HepG2 (cell line): ENCODE data around the gene CACNA2D3. TPM values are rescaled to one million over a fixed set of nuclear protein-coding genes. Genes with fewer than 3 reads are reported as not detected.

Source experiments
- ATAC-seq: fragments of 200-7000 bp; cut with Tn5 transposase; 3 replicates; pipeline ENCODE4 v1.9.1; 2020; ENCODE audit warnings: mild to moderate bottlenecking, moderate library complexity
- BruUV-seq: library from RNA; stranded (reverse); fragments of 400-500 nt; replicated peaks from 2 replicates; lab custom pipeline; 2021; lab: Mats Ljungman, UMichigan
- CTCF ChIA-PET: fragments of 300-600 bp; formaldehyde crosslinking; extraction: SDS; loops from one replicate; lab custom pipeline; 2021; ENCODE audit warnings: low total read pairs, inconsistent platforms, low intra/inter-chr PET ratio; lab: Yijun Ruan, JAX
- POLR2A ChIA-PET: fragments of 350-600 bp; sonication (Branson Sonifier 250); formaldehyde crosslinking; loops from one replicate; lab custom pipeline; 2020; ENCODE audit warnings: antibody characterized with exemption, inconsistent platforms; lab: Yijun Ruan, JAX
- DNase-seq: peaks from one replicate; pipeline ENCODE4 v3.0.0-alpha.2; 2015; ENCODE audit warnings: low spot score
- FAIRE-seq: peaks from 3 replicates; lab custom pipeline; 2011; peaks lifted over from hg19 to GRCh38; lab: Jason Lieb, UNC
- H2AFZ ChIP-seq: one replicate; pipeline ENCODE4 v1.6.1; 2011; ENCODE audit warnings: low read length, inconsistent platforms
- H3K27ac ChIP-seq: fragments of 300-600 bp; 3 replicates; pipeline ENCODE4 v1.8.0; 2011; ENCODE audit warnings: mixed run types, mild to moderate bottlenecking, mixed read lengths, low read length, inconsistent platforms; ENCODE audit not compliant: insufficient read depth; ENCODE audit errors: extremely low read length
- H3K27me3 ChIP-seq, 2 experiments: fragments of 200-600 bp in 1 of 2; 2 replicates in 1 of 2; 3 replicates in 1 of 2; pipeline versions ENCODE4 v1.6.0 to v1.8.0; 2011; ENCODE audit warnings: low read length in 2 of 2, mild to moderate bottlenecking in 2 of 2, moderate library complexity in 2 of 2, inconsistent platforms in 1 of 2; ENCODE audit not compliant: insufficient read depth in 2 of 2, control insufficient read depth in 1 of 2
- H3K36me3 ChIP-seq, 2 experiments: fragments of 200-600 bp in 1 of 2; replicated peaks in 1 of 2; 2 replicates in 1 of 2; 3 replicates in 1 of 2; pipeline versions ENCODE4 v1.5.1 to v1.8.0; 2011; ENCODE audit warnings: low read length in 2 of 2, inconsistent platforms in 1 of 2; ENCODE audit not compliant: insufficient read depth in 2 of 2, control insufficient read depth in 1 of 2
- H3K4me1 ChIP-seq: 2 replicates; pipeline ENCODE4 v1.5.1; 2012; ENCODE audit warnings: low read length, inconsistent platforms; ENCODE audit not compliant: insufficient read depth
- H3K4me2 ChIP-seq: 2 replicates; pipeline ENCODE4 v1.6.0; 2011; ENCODE audit warnings: low read depth, low read length, inconsistent platforms
- H3K4me3 ChIP-seq, 3 experiments: fragments of 200-600 bp in 1 of 3; sonication (generic), shearing (Covaris generic) in 1 of 3; replicated peaks in 1 of 3; 2 replicates each; pipeline ENCODE4 v1.5.1; 2011 to 2016; ENCODE audit warnings: low read length in 3 of 3, inconsistent platforms in 2 of 3, low read depth in 2 of 3, mild to moderate bottlenecking in 2 of 3, control low read depth in 1 of 3, mixed read lengths in 1 of 3; ENCODE audit not compliant: insufficient read depth in 1 of 3
- H3K79me2 ChIP-seq: one replicate; pipeline ENCODE4 v1.6.1; 2011; ENCODE audit warnings: low read length, inconsistent platforms; ENCODE audit not compliant: insufficient read depth
- H3K9ac ChIP-seq: 2 replicates; pipeline ENCODE4 v1.6.0; 2011; ENCODE audit warnings: mild to moderate bottlenecking, low read depth, low read length, inconsistent platforms; ENCODE audit not compliant: insufficient read depth
- H3K9me3 ChIP-seq: 2 replicates; pipeline ENCODE4 v1.5.1; 2012; ENCODE audit warnings: mild to moderate bottlenecking, low read length
- H4K20me1 ChIP-seq: 2 replicates; pipeline ENCODE4 v1.6.0; 2011; ENCODE audit warnings: inconsistent platforms, mild to moderate bottlenecking, low read length, moderate library complexity; ENCODE audit not compliant: insufficient read depth
- CENPBD1 ChIP-seq: sonication (generic); formaldehyde crosslinking; IDR thresholded peaks from 2 replicates; pipeline ENCODE4 v1.8.0; 2022; ENCODE audit warnings: missing genetic modification reagents, low read depth, mild to moderate bottlenecking, borderline replicate concordance
- ELF1 ChIP-seq: sonication (generic); formaldehyde crosslinking; IDR thresholded peaks from 2 replicates; pipeline ENCODE4 v1.4.0; 2020; ENCODE audit warnings: missing genetic modification reagents
- KDM2A ChIP-seq: sonication (generic); formaldehyde crosslinking; IDR thresholded peaks from 2 replicates; pipeline ENCODE4 v1.4.0; 2020; ENCODE audit warnings: low read depth, missing genetic modification reagents, borderline replicate concordance
- LBX2 ChIP-seq: sonication (generic); formaldehyde crosslinking; IDR thresholded peaks from 2 replicates; pipeline ENCODE4 v1.5.0; 2020; ENCODE audit warnings: missing genetic modification reagents, mild to moderate bottlenecking, borderline replicate concordance
- NFYB ChIP-seq: sonication (generic); formaldehyde crosslinking; IDR thresholded peaks from 2 replicates; pipeline ENCODE4 v1.4.0; 2020; ENCODE audit warnings: missing genetic modification reagents
- NKX3-1 ChIP-seq: sonication (generic); formaldehyde crosslinking; IDR thresholded peaks from 2 replicates; pipeline ENCODE4 v1.5.0; 2020; ENCODE audit warnings: missing genetic modification reagents
- RAD21 ChIP-seq: fragments of 450-650 bp; formaldehyde crosslinking; IDR thresholded peaks from 2 replicates; pipeline ENCODE4 v1.5.0; 2020; ENCODE audit warnings: mild to moderate bottlenecking
- SCMH1 ChIP-seq: sonication (generic); formaldehyde crosslinking; IDR thresholded peaks from 2 replicates; pipeline ENCODE4 v1.9.0; 2021; ENCODE audit warnings: missing genetic modification reagents, mild to moderate bottlenecking, borderline replicate concordance
- STAG1 ChIP-seq: sonication (generic); formaldehyde crosslinking; IDR thresholded peaks from 2 replicates; pipeline ENCODE4 v1.4.0; 2020; ENCODE audit warnings: missing genetic modification reagents
- ZC3H13 ChIP-seq: sonication (generic); formaldehyde crosslinking; IDR thresholded peaks from 2 replicates; pipeline ENCODE4 v1.8.1; 2023; ENCODE audit warnings: mild to moderate bottlenecking, missing genetic modification reagents, moderate library complexity
- WGBS: methylation state at CpG from one replicate; pipeline ENCODE4 v1.1.6; 2017; ENCODE audit warnings: low lambda C conversion rate; 5-methylcytosine and 5-hydroxymethylcytosine counted together
- in situ Hi-C: cut with HindIII; loops from 2 replicates; pipeline ENCODE4 v1.10.0; 2017; ENCODE audit warnings: low pct_unique_long_range_greater_than_20kb; ENCODE audit not compliant: extremely low pct_ligation_motif_present
- intact Hi-C: fragments of 100-400 bp; cut with micrococcal nuclease; formaldehyde crosslinking; loops from one replicate; pipeline ENCODE4 v1.10.0; 2022; ENCODE audit not compliant: unreplicated experiment
- polyA plus RNA-seq, 8 experiments: library from polyadenylated mRNA; depleted of rRNA in 3 of 8; stranded (reverse) in 7 of 8; unstranded in 1 of 8; fragments of >200 nt; fragmentation: Illumina TruSeq in 4 of 8; extraction: Trizol in 4 of 8; gene quantifications; 2 replicates each; pipeline versions ENCODE4 v1.2.1 to v1.2.3, GENCODE V29; 2011 to 2016; ENCODE audit warnings: low read depth in 4 of 8, missing spikeins in 1 of 8, mixed read lengths in 1 of 8; ENCODE audit not compliant: insufficient read depth in 1 of 8
- total RNA-seq, 5 experiments: library from RNA; depleted of rRNA; stranded (reverse); fragments of >200 nt; fragmentation: Illumina TruSeq; extraction: Trizol; gene quantifications; 2 replicates each; pipeline ENCODE4 v1.2.3, GENCODE V29; 2016; ENCODE audit warnings: low read depth in 1 of 5
- TF ChIP-seq, protein P1 (sequence below): sonication (generic); formaldehyde crosslinking; IDR thresholded peaks from 2 replicates; pipeline ENCODE4 v1.4.0; 2020; ENCODE audit warnings: mild to moderate bottlenecking, missing genetic modification reagents
- TF ChIP-seq, protein P2 (sequence below): sonication (generic); formaldehyde crosslinking; IDR thresholded peaks from 2 replicates; pipeline ENCODE4 v1.5.0; 2020; ENCODE audit warnings: mild to moderate bottlenecking, missing genetic modification reagents, moderate library complexity
- TF ChIP-seq, protein P3 (sequence below): sonication (generic); formaldehyde crosslinking; IDR thresholded peaks from 2 replicates; pipeline ENCODE4 v1.4.0; 2020; ENCODE audit warnings: low read depth, mild to moderate bottlenecking, missing genetic modification reagents

The CACNA2D3 gene
- total and polyA plus RNA-seq, 2 of the 13 experiments (the other 11 are each of a cell fraction or from before 2014, with no cell fraction given): not detected

DNA sequence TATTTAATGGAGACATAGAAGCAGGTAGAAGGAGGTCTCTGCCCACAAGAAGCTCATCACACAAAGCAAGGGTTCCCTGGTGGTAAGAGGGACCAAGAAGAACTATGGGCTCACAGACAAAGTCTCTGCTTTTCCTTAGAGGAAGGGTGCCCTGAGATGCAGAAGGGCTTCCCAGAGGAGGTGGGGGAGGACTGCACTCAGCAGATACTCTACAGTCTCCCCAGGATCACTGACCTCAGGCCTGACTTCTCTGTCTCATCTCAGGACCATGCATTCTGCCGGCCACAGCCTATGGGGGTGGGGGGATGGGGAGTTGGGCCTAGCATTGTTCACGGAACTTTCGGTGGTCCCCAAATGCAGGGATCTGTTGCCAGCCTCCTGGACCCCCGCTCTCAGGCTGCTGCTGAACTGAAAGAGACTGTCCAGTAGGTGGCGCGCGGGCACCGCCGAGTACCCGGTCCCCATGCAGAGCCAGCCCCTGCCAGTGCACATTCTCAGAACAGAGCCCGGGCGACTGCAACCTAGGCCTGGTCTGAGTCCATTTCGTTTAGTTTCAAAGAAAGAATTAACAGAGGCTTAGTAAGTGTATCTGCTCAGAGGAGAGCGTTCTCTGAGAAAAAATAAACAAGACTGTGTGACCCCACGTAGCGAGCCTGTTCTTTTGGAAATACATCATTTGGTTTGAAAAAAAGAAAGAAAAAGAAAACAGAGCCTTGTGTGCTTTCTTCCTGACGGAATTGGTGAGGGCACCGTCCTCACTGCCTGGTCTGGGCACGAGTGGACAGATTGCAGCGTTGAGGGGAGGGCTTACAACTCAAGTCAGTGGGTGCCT, 731.4 kb downstream of the CACNA2D3 start:
- no peaks in the 10 kb centered on the region for H4K20me1 ChIP-seq
- no peak overlapping the region for H2AFZ ChIP-seq
- no TSS peak for BruUV-seq
- 0 out of 5 replicates have a peak, but pooled peaks cover 0 to 1% of the 10 kb centered on the region in 2 experiments for H3K27me3 ChIP-seq
- in situ Hi-C loops: loop anchor here (10.0 to 25.0 kb wide), 4 partner anchors 321 to 1409 kb away; no protein-coding TSS in a partner anchor
- H3K9me3 ChIP-seq: no peaks in the 10 kb centered on the region
- intact Hi-C loops: loop anchor here (2.0 to 10.0 kb wide), 3 partner anchors 893 to 1449 kb away; no protein-coding TSS in a partner anchor
- no peaks in the 10 kb centered on the region for H3K79me2 ChIP-seq
- peak; percentile 18 for DNase-seq
- H3K36me3 ChIP-seq: no peaks in the 10 kb centered on the region
- 14% methylated on average over 10 of the region's 20 CpGs for WGBS
- no peak overlapping the region for H3K9ac ChIP-seq
- ATAC-seq: peak; percentile 98
- no peak overlapping the region for H3K27ac ChIP-seq
- ChIA-PET POLR2A (no interaction called here), CTCF (interaction anchor here (0.7 to 2.3 kb wide), 4 partner anchors 327 to 1450 kb away, joined by 3 to 14 read pairs (median 5); no protein-coding TSS in a partner anchor)
- H3K4me2 ChIP-seq: no peak overlapping the region
- H3K4me1 ChIP-seq: no peaks in the 10 kb centered on the region
- no peak overlapping the region for H3K4me3 ChIP-seq
- FAIRE-seq: no peak
- TF ChIP-seq LBX2 (CRISPR knock-in tag) (no peak), CENPBD1 (CRISPR knock-in tag) (no peak), NFYB (CRISPR knock-in tag) (no peak), SCMH1 (CRISPR knock-in tag) (no peak), RAD21 (CRISPR knock-in tag) (peak; percentile 70), KDM2A (CRISPR knock-in tag) (0 out of 2 replicates have a peak, but pooled peaks have one; percentile 39), STAG1 (peak; percentile 88), ZC3H13 (CRISPR knock-in tag) (no peak), NKX3-1 (CRISPR knock-in tag) (no peak), ELF1 (CRISPR knock-in tag) (no peak)
- TF ChIP-seq, protein P1, sequence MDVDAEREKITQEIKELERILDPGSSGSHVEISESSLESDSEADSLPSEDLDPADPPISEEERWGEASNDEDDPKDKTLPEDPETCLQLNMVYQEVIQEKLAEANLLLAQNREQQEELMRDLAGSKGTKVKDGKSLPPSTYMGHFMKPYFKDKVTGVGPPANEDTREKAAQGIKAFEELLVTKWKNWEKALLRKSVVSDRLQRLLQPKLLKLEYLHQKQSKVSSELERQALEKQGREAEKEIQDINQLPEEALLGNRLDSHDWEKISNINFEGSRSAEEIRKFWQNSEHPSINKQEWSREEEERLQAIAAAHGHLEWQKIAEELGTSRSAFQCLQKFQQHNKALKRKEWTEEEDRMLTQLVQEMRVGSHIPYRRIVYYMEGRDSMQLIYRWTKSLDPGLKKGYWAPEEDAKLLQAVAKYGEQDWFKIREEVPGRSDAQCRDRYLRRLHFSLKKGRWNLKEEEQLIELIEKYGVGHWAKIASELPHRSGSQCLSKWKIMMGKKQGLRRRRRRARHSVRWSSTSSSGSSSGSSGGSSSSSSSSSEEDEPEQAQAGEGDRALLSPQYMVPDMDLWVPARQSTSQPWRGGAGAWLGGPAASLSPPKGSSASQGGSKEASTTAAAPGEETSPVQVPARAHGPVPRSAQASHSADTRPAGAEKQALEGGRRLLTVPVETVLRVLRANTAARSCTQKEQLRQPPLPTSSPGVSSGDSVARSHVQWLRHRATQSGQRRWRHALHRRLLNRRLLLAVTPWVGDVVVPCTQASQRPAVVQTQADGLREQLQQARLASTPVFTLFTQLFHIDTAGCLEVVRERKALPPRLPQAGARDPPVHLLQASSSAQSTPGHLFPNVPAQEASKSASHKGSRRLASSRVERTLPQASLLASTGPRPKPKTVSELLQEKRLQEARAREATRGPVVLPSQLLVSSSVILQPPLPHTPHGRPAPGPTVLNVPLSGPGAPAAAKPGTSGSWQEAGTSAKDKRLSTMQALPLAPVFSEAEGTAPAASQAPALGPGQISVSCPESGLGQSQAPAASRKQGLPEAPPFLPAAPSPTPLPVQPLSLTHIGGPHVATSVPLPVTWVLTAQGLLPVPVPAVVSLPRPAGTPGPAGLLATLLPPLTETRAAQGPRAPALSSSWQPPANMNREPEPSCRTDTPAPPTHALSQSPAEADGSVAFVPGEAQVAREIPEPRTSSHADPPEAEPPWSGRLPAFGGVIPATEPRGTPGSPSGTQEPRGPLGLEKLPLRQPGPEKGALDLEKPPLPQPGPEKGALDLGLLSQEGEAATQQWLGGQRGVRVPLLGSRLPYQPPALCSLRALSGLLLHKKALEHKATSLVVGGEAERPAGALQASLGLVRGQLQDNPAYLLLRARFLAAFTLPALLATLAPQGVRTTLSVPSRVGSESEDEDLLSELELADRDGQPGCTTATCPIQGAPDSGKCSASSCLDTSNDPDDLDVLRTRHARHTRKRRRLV (CRISPR knock-in tag): no peak
- TF ChIP-seq, protein P2, sequence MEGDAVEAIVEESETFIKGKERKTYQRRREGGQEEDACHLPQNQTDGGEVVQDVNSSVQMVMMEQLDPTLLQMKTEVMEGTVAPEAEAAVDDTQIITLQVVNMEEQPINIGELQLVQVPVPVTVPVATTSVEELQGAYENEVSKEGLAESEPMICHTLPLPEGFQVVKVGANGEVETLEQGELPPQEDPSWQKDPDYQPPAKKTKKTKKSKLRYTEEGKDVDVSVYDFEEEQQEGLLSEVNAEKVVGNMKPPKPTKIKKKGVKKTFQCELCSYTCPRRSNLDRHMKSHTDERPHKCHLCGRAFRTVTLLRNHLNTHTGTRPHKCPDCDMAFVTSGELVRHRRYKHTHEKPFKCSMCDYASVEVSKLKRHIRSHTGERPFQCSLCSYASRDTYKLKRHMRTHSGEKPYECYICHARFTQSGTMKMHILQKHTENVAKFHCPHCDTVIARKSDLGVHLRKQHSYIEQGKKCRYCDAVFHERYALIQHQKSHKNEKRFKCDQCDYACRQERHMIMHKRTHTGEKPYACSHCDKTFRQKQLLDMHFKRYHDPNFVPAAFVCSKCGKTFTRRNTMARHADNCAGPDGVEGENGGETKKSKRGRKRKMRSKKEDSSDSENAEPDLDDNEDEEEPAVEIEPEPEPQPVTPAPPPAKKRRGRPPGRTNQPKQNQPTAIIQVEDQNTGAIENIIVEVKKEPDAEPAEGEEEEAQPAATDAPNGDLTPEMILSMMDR (CRISPR knock-in tag): peak; percentile 89
- TF ChIP-seq, protein P3, sequence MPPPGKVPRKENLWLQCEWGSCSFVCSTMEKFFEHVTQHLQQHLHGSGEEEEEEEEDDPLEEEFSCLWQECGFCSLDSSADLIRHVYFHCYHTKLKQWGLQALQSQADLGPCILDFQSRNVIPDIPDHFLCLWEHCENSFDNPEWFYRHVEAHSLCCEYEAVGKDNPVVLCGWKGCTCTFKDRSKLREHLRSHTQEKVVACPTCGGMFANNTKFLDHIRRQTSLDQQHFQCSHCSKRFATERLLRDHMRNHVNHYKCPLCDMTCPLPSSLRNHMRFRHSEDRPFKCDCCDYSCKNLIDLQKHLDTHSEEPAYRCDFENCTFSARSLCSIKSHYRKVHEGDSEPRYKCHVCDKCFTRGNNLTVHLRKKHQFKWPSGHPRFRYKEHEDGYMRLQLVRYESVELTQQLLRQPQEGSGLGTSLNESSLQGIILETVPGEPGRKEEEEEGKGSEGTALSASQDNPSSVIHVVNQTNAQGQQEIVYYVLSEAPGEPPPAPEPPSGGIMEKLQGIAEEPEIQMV: no peak
